Upper lobe of right lung (tissue), 1 donor: Measurements from ENCODE around the gene CADPS2. TPM values are rescaled to one million over a fixed set of nuclear protein-coding genes. Genes with fewer than 3 reads are reported as not detected.

Experiments
- ATAC-seq: fragments of 200-7000 bp; cut with Tn5 transposase; one replicate; pipeline ENCODE4 v1.9.1; 2020; ENCODE audit warnings: mild to moderate bottlenecking, moderate library complexity
- DNase-seq: peaks from one replicate; pipeline ENCODE4 v3.0.0-alpha.2; 2020
- H3K27ac ChIP-seq: fragments of 200-600 bp; one replicate; pipeline ENCODE4 v1.8.0; 2022
- H3K27me3 ChIP-seq: fragments of 200-600 bp; one replicate; pipeline ENCODE4 v1.8.0; 2022; ENCODE audit warnings: mild to moderate bottlenecking
- H3K36me3 ChIP-seq: fragments of 200-600 bp; one replicate; pipeline ENCODE4 v1.8.0; 2022
- H3K4me1 ChIP-seq: fragments of 200-600 bp; one replicate; pipeline ENCODE4 v1.8.0; 2022
- H3K4me3 ChIP-seq: fragments of 200-600 bp; one replicate; pipeline ENCODE4 v1.8.0; 2022; ENCODE audit warnings: mild to moderate bottlenecking
- H3K9me3 ChIP-seq: fragments of 200-600 bp; one replicate; pipeline ENCODE4 v1.8.0; 2022
- CTCF ChIP-seq: fragments of 200-600 bp; IDR thresholded peaks from one replicate; pipeline ENCODE4 v1.8.0; 2022; ENCODE audit warnings: antibody characterized with exemption
- intact Hi-C: fragments of 100-400 bp; cut with DNase I; formaldehyde crosslinking; loops from one replicate; pipeline ENCODE4 v1.11.0; 2022
- total RNA-seq: library from RNA; stranded (reverse); fragmentation: NEBNext Ultra II Directional; extraction: Animal tissue kit (Norgen Biotek cat#: 25700); gene quantifications from one replicate; pipeline ENCODE4 v1.2.1, GENCODE V29; 2021
- donor health status: DM: no; HTN: yes; CAD: no; lungs with severe emphysema.

The CADPS2 gene
- total RNA-seq, 1 donor from 2014 or later, result 46.1 TPM

GRCh38 chr7:122618585-122619189 lies 267.6 kb downstream of the CADPS2 start:
- Histone ChIP-seq H3K4me3 (no peak overlapping the region), H3K4me1 (no peaks in the 10 kb centered on the region), H3K36me3 (no peaks in the 10 kb centered on the region), H3K9me3 (no peaks in the 10 kb centered on the region), H3K27ac (no peak overlapping the region), H3K27me3 (no peaks in the 10 kb centered on the region)
- intact Hi-C loops, result no loop called here
- no peak for TF ChIP-seq CTCF
- no peak for DNase-seq
- no peak for ATAC-seq

GRCh38 chr7:122616951-122617350 lies 269.3 kb downstream of the CADPS2 start:
- H3K36me3 ChIP-seq, result no peaks in the 10 kb centered on the region
- TF ChIP-seq CTCF, result no peak
- no peaks in the 10 kb centered on the region for H3K4me1 ChIP-seq
- ATAC-seq (no peak), DNase-seq (no peak)
- intact Hi-C loops, result no loop called here
- H3K4me3 ChIP-seq, result no peak overlapping the region
- H3K9me3 ChIP-seq, result no peaks in the 10 kb centered on the region
- H3K27me3 ChIP-seq, result no peaks in the 10 kb centered on the region
- no peak overlapping the region for H3K27ac ChIP-seq

- H3K4me3 ChIP-seq, result no peak overlapping the region
- peaks cover 2% of the 10 kb centered on the region for H3K9me3 ChIP-seq
- TF ChIP-seq CTCF, result no peak
- DNase-seq (no peak), ATAC-seq (no peak)
- no peaks in the 10 kb centered on the region for H3K4me1 ChIP-seq
- intact Hi-C loops, result no loop called here
- no peaks in the 10 kb centered on the region for H3K27me3 ChIP-seq
- H3K27ac ChIP-seq, result no peak overlapping the region
- no peaks in the 10 kb centered on the region for H3K36me3 ChIP-seq
These were observed 280.3 kb downstream of the CADPS2 start for GRCh38 chr7:122605929-122606328.

- intact Hi-C loops, result no loop called here
- Histone ChIP-seq H3K36me3 (no peaks in the 10 kb centered on the region), H3K4me3 (no peak overlapping the region), H3K9me3 (no peaks in the 10 kb centered on the region), H3K27ac (no peak overlapping the region), H3K4me1 (no peaks in the 10 kb centered on the region), H3K27me3 (no peaks in the 10 kb centered on the region)
- DNase-seq (no peak), ATAC-seq (no peak)
- TF ChIP-seq CTCF, result no peak
These were observed 282.0 kb downstream of the CADPS2 start for GRCh38 chr7:122604251-122604650.

GRCh38 chr7:122602800-122603199 lies 283.5 kb downstream of the CADPS2 start:
- no peaks in the 10 kb centered on the region for H3K27me3 ChIP-seq
- intact Hi-C loops, result no loop called here
- H3K4me3 ChIP-seq, result no peak overlapping the region
- H3K4me1 ChIP-seq, result no peaks in the 10 kb centered on the region
- H3K27ac ChIP-seq, result no peak overlapping the region
- TF ChIP-seq CTCF, result no peak
- no peaks in the 10 kb centered on the region for H3K9me3 ChIP-seq
- no peak for ATAC-seq
- no peak for DNase-seq
- H3K36me3 ChIP-seq, result no peaks in the 10 kb centered on the region

- Histone ChIP-seq H3K4me1 (no peaks in the 10 kb centered on the region), H3K4me3 (no peak overlapping the region), H3K36me3 (no peaks in the 10 kb centered on the region), H3K27ac (no peak overlapping the region), H3K27me3 (no peaks in the 10 kb centered on the region), H3K9me3 (no peaks in the 10 kb centered on the region)
- TF ChIP-seq CTCF, result no peak
- DNase-seq, result no peak
- ATAC-seq, result no peak
- intact Hi-C loops, result no loop called here
These were observed 285.6 kb downstream of the CADPS2 start for GRCh38 chr7:122600630-122601029.
